GM19025 (cell line): ENCODE measurements around the gene TEX29.

Source experiments
- ATAC-seq: cut with Tn5 transposase; IDR thresholded peaks from one replicate; pipeline ENCODE4 v1.9.1; 2021; ENCODE audit warnings: mild to moderate bottlenecking, low read depth, moderate library complexity; ENCODE audit not compliant: unreplicated experiment

TEX29 gene

GRCh38 chr13:111365149-111366005, 44.9 kb downstream of the TEX29 start:
- no peak for ATAC-seq

DNA sequence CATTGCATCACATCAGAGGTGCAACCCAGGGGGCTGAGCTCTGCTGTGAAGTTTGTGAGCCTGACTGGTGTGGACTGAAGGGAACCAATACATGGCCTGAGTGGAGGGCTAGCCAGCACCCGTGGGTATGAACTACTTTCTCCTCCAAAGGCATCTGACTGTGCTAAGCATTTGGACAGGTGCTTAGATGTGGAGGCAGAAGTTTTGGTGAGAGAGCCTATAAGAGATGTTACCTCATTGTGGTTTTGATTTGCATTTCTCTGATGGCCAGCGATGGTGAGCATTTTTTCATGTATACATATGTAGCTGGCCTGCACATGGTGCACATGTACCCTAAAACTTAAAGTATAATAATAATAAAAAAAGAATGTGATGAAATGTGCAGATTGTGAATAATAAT, 46.9 kb downstream of the TEX29 start:
- ATAC-seq = no peak

- no peak for ATAC-seq
Measured at GRCh38 chr13:111368091-111368490, 47.6 kb downstream of the TEX29 start.

- ATAC-seq = no peak
Measured at GRCh38 chr13:111370147-111370546, 49.7 kb downstream of the TEX29 start.

DNA sequence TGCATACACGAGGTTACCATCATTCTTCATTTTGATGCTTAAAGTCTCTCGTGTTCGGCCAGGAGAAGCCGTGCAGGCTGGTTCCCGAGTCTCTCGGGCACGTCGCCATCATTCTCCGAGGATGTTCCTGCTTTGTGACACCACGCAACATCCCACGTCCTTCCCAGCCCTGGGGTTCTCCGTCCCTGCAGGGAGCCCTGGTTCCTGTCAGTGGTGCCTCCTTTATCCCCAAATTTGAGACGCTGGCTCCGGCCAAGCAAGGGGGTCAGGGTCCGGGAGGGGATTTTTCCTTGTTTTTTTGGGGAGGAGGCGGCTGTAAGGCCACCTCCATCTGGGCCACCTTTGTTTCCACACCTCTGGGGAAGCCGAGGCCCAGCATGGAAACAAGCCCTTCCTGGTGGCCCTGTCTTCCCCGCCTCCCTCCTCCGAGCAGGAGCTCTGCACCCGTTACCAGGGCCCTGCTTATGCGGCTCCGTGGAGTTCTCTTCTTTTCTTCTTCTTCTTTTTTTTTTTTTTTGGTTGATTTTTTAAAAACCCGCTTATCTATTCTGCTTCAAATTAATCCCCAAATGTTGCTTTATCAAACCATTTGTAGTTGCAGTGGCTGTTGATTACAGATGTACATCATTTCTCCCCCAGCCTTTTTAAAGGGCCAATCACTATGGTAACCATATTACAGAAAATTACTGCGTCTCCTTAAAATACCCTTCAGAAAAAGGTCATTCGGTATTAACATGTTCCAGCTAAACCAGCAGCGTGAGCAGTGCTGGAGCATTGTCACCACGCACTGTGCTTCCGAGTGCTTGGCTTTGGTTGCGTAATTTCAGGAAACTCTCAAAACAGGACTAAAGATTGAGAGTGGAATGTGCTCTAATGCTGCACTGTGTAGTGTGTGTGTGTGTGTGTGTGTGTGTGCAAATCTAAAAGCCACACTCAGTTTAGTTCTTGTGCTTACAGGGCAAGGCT, 50.4 kb downstream of the TEX29 start:
- no peak for ATAC-seq

- ATAC-seq = no peak
Measured at GRCh38 chr13:111371720-111372119, 51.3 kb downstream of the TEX29 start.

DNA sequence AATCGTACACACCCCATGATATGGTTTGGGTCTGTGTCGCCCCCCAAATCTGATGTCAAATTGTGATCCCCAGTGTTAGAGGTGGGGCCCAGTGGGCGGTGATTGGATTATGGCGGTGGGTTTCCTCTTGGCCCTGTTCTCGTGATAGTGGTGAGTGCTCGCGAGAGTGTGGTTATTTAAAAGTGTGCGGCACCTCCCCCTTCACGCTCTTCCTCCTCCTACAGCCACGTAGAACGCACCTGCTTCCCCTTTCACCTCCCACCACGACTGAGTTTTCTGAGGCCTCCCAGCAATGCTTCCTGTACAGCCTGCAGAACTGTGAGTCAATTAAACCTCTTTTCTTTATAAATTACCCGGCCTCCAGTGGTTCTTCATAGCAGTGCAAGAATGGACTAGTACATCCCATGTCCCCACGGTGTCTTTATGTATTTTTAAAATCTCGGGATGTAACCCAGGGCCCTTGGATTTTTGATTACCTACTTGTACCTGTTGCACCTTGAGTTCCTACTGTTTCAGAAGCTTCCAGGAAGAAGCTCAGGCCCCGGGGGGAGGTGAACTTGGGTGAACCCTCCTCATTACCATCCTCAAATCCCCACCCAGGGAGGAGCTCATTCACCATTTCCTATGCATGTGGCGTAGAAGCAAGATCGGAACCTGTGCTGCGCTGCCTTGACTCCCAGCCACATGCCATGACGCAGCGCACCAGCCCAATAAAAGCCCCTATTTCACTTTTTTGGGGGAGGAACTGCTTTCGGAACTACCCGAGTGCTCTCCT, 52.4 kb downstream of the TEX29 start:
- ATAC-seq = no peak

- ATAC-seq = no peak
Measured at GRCh38 chr13:111373486-111373885, 53.0 kb downstream of the TEX29 start.

- no peak for ATAC-seq
Measured at GRCh38 chr13:111380431-111380830, 60.0 kb downstream of the TEX29 start.

- no peak for ATAC-seq
Measured at GRCh38 chr13:111382411-111382810, 62.0 kb downstream of the TEX29 start.

DNA sequence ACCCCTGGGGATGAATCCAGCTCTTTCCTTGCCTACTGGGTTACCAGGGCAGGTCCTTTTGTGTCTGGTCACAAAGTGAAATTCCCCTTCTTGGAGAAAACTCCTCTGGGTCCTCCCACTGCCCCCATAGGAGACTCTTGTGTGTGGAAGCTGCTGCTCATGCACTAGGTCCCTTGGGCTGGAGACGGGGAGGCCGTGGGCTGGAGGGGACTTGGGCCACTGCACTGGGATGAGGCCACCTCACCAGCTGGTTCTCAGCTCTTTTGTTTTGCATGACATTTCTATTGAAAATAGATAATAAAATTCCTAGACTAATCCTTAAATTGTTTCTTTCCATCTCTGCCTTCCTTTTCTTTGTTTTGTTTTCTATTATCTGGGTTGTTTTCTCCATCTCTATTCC, 62.4 kb downstream of the TEX29 start:
- no peak for ATAC-seq

DNA sequence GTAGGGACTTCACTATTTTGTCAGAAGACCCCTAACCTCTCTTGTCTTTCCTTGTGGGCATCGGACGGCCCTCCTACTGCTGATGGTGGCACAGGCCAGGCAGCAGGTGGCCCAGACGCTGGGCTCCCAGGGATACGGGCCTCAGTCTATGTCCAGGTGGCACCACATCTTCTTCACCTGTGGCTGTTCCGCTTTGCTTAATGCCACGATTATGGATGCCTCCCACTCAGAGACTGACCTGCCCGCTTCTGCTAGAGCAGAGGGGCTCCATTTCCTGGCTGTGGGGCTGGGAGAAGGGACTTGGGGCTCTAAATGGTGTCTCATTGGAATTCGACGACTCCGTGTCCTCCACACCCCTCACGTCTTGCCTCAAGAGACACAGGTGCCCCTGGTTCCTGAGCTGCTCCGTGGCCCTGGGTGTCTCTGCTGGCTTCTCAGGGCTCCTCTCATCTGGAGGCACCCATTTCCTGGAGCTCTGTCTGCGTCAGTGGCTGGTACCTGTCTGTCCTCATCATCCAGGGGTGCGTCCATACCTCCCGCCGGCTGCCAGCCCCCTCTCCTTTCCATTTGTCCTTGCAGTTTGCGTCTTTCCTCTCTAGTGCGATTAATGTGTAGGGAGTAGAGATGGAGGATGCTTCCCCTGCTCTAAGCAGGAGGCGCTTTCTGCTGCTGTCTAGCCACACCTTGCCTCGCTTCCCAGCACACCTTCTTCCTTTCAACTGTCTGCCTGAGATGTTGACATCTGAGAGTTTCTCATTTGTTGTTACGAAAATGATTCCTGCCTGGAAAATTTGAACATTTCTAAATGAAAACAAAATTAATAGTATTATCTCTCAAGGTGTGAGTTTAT, 63.4 kb downstream of the TEX29 start:
- no peak for ATAC-seq

DNA sequence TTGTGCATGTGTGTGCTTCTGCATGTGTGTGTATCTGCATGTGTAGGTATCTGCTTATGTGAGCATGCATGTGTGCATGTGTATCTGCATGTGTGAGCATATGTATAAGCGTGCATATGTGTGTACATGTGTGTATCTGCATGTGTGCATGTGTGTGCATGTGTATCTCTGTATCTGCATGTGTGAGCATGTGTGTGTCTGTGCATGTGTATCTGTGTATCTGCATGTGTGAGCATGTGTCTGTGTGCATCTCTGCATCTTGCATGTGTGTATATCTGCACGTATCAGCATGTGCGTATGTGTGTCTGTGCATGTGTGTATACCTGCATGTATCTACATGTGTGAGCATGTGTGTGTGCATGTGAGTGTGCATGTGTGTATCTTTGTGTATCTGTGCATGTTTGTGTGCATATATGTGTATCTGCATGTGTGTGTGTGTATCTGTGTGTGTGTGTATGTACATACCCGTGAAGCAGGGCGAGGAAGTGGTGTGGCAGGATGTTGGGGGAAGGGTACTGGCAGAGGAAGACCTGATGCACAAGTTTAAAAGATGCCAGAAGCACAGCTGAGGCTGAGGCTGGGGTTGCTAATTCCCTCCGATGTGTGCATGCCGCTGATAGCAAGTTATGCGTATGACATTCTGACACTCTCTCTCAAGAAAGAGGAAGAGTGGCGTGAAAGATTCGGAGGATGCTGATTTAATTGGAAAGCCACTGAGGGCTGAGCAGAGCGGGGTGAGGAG, 64.2 kb downstream of the TEX29 start:
- no peak for ATAC-seq

GRCh38 chr13:111385183-111385857, 64.9 kb downstream of the TEX29 start:
- no peak for ATAC-seq

GRCh38 chr13:111387026-111387871, 66.8 kb downstream of the TEX29 start:
- no peak for ATAC-seq

GRCh38 chr13:111387945-111388600, 67.6 kb downstream of the TEX29 start:
- no peak for ATAC-seq

- no peak for ATAC-seq
Measured at GRCh38 chr13:111388851-111389500, 68.5 kb downstream of the TEX29 start.
